Spleen (tissue), 11 donors: ENCODE measurements around the gene SS18. TPM values are rescaled to one million over a fixed set of nuclear protein-coding genes. Genes with fewer than 3 reads are reported as not detected.

Experiments used
- DNase-seq: peaks from one replicate; pipeline ENCODE4 v3.0.0-alpha.2; 2020
- H3K27ac ChIP-seq, 8 donors: fragments of 200-600 bp; sonication (generic) in 7 of 8; 1 replicate in 4 of 8; 2 replicates in 4 of 8; pipeline versions ENCODE4 v1.5.0 to v1.8.0; 2016 to 2021; ENCODE audit warnings: inconsistent platforms in 4 of 8, mild to moderate bottlenecking in 4 of 8, moderate library complexity in 1 of 8
- H3K27me3 ChIP-seq, 7 donors: fragments of 200-600 bp; sonication (generic) in 6 of 7; replicated peaks in 1 of 7; 1 replicate in 4 of 7; 2 replicates in 3 of 7; pipeline versions ENCODE4 v1.5.0 to v1.8.0; 2016 to 2021; ENCODE audit warnings: inconsistent platforms in 3 of 7, mild to moderate bottlenecking in 1 of 7
- H3K36me3 ChIP-seq, 6 donors: fragments of 200-600 bp; sonication (generic) in 5 of 6; 1 replicate in 4 of 6; 2 replicates in 2 of 6; pipeline versions ENCODE4 v1.5.0 to v1.8.0; 2016 to 2021; ENCODE audit warnings: inconsistent platforms in 2 of 6
- H3K4me1 ChIP-seq, 6 donors: fragments of 200-600 bp; sonication (generic) in 5 of 6; 1 replicate in 3 of 6; 2 replicates in 3 of 6; pipeline versions ENCODE4 v1.5.0 to v1.8.0; 2016 to 2021; ENCODE audit warnings: inconsistent platforms in 3 of 6
- H3K4me3 ChIP-seq, 8 donors: fragments of 200-600 bp; sonication (generic) in 7 of 8; 1 replicate in 4 of 8; 2 replicates in 4 of 8; pipeline versions ENCODE4 v1.5.0 to v1.8.0; 2016 to 2021; ENCODE audit warnings: inconsistent platforms in 4 of 8, mild to moderate bottlenecking in 4 of 8, moderate library complexity in 2 of 8
- H3K9me3 ChIP-seq, 8 donors: fragments of 200-600 bp; sonication (generic) in 7 of 8; 1 replicate in 4 of 8; 2 replicates in 4 of 8; pipeline versions ENCODE4 v1.5.0 to v1.8.0; 2016 to 2021; ENCODE audit warnings: inconsistent platforms in 4 of 8
- CTCF ChIP-seq, 11 experiments: fragments of 200-600 bp in 7 of 11; fragments of 450-650 bp in 4 of 11; sonication (generic) in 4 of 11; IDR thresholded peaks in 8 of 11; conservative IDR thresholded peaks in 3 of 11; 1 replicate in 7 of 11; 2 replicates in 4 of 11; pipeline versions ENCODE4 v1.4.0 to v1.8.0; 2016 to 2021; ENCODE audit warnings: antibody characterized with exemption in 11 of 11, inconsistent platforms in 4 of 11, mild to moderate bottlenecking in 1 of 11
- POLR2A ChIP-seq, 3 donors: fragments of 450-650 bp; IDR thresholded peaks; one replicate each; pipeline ENCODE4 v1.5.1; 2017; ENCODE audit warnings: antibody characterized with exemption in 3 of 3, mild to moderate bottlenecking in 1 of 3
- POLR2AphosphoS5 ChIP-seq, 3 donors: sonication (generic); formaldehyde crosslinking; IDR thresholded peaks; one replicate each; pipeline ENCODE4 v1.5.1; 2017; ENCODE audit warnings: antibody characterized with exemption in 3 of 3
- WGBS, 5 donors: extraction: QIAGEN DNeasy Blood & Tissue Kit in 3 of 5; methylation state at CpG; one replicate each; pipeline versions ENCODE4 v1.1.5 to v1.1.7; 2013 to 2018; 5-methylcytosine and 5-hydroxymethylcytosine counted together
- intact Hi-C: fragments of 100-400 bp; cut with DNase I; formaldehyde crosslinking; loops from one replicate; pipeline ENCODE4 v1.15.0; 2023; ENCODE audit warnings: low total_unique reads
- polyA plus RNA-seq, 3 donors: library from polyadenylated mRNA; stranded (reverse); fragments of 200-250 nt; gene quantifications; one replicate each; pipeline ENCODE4 v1.2.1, GENCODE V29; 2013
- total RNA-seq, 7 donors: library from RNA; depleted of rRNA in 3 of 7; stranded (reverse); fragments of >200 nt in 3 of 7; fragmentation: NEBNext Ultra II Directional in 4 of 7; extraction: Animal tissue kit (Norgen Biotek cat#: 25700) in 4 of 7; gene quantifications; one replicate each; pipeline versions ENCODE4 v1.1.0 to v1.2.1, GENCODE V29; 2016 to 2021
- donor health status: healthy with polysubstance abuse.
- donor health status: DM: no; HTN: no; CAD: no; lungs with moderate emphysema.
- donor health status: DM: no; HTN: no; CAD: no.
- donor health status: Bipolar disorder and iron deficiency.
- donor health status: healthy.
- donor health status: DM: no; HTN: no; CAD: no.
- donor health status: DM: yes; HTN: yes; CAD: no.

Gene SS18
- total and polyA plus RNA-seq, 10 donors, result 26.8 to 250 (median 69.8) TPM

- no peak for TF ChIP-seq POLR2A (IDR thresholded peaks at IDR 0.05)
- no peak for TF ChIP-seq CTCF (IDR thresholded peaks at IDR 0.05 in 8 of 11, conservative IDR thresholded peaks at IDR 0.05 in 3 of 11)
- no peak for TF ChIP-seq POLR2AphosphoS5 (IDR thresholded peaks at IDR 0.05)
- no peak for DNase-seq
- H3K36me3 ChIP-seq, result peaks cover 0 to 100% (median 61%) of the 10 kb centered on the region in 6 donors
- no peak overlapping the region for H3K4me3 ChIP-seq
- no peaks in the 10 kb centered on the region for H3K27me3 ChIP-seq
- intact Hi-C loops, result no loop called here
- H3K9me3 ChIP-seq, result no peaks in the 10 kb centered on the region
- no peaks in the 10 kb centered on the region for H3K4me1 ChIP-seq
- H3K27ac ChIP-seq, result no peak overlapping the region
Observed at GRCh38 chr18:26017929-26018328, 72.5 kb downstream of the SS18 start.

- intact Hi-C loops, result no loop called here
- H3K36me3 ChIP-seq, result peaks cover 0 to 93% (median 34%) of the 10 kb centered on the region in 6 donors
- H3K4me1 ChIP-seq, result no peaks in the 10 kb centered on the region
- no peak overlapping the region for H3K4me3 ChIP-seq
- no peaks in the 10 kb centered on the region for H3K27me3 ChIP-seq
- no peak overlapping the region for H3K27ac ChIP-seq
- no peak for DNase-seq
- H3K9me3 ChIP-seq, result no peaks in the 10 kb centered on the region
- TF ChIP-seq CTCF (IDR thresholded peaks at IDR 0.05 in 8 of 11, conservative IDR thresholded peaks at IDR 0.05 in 3 of 11) (no peak), POLR2A (IDR thresholded peaks at IDR 0.05) (no peak), POLR2AphosphoS5 (IDR thresholded peaks at IDR 0.05) (no peak)
Observed at GRCh38 chr18:26014462-26014861, 76.0 kb downstream of the SS18 start.

GRCh38 chr18:26008619-26009018 lies 81.8 kb downstream of the SS18 start:
- TF ChIP-seq POLR2A (IDR thresholded peaks at IDR 0.05) (no peak), POLR2AphosphoS5 (IDR thresholded peaks at IDR 0.05) (no peak), CTCF (IDR thresholded peaks at IDR 0.05 in 8 of 11, conservative IDR thresholded peaks at IDR 0.05 in 3 of 11) (no peak)
- intact Hi-C loops, result no loop called here
- H3K4me3 ChIP-seq, result no peak overlapping the region
- no peak overlapping the region for H3K27ac ChIP-seq
- no peaks in the 10 kb centered on the region for H3K4me1 ChIP-seq
- peaks cover 0 to 35% (median 0%) of the 10 kb centered on the region in 6 donors for H3K36me3 ChIP-seq
- no peak for DNase-seq
- 96 to 100% (median 98%) methylated on average over 1 of the region's 1 CpG for WGBS, 5 donors
- no peaks in the 10 kb centered on the region for H3K9me3 ChIP-seq
- no peaks in the 10 kb centered on the region for H3K27me3 ChIP-seq

- Histone ChIP-seq H3K9me3 (no peaks in the 10 kb centered on the region), H3K27ac (no peak overlapping the region), H3K4me3 (no peak overlapping the region), H3K27me3 (no peaks in the 10 kb centered on the region), H3K4me1 (no peaks in the 10 kb centered on the region), H3K36me3 (peaks cover 0 to 30% (median 0%) of the 10 kb centered on the region in 6 donors)
- WGBS, 5 donors, result 96 to 100% (median 100%) methylated on average over 1 of the region's 1 CpG
- no peak for DNase-seq
- intact Hi-C loops, result no loop called here
- TF ChIP-seq CTCF (IDR thresholded peaks at IDR 0.05 in 8 of 11, conservative IDR thresholded peaks at IDR 0.05 in 3 of 11) (no peak), POLR2A (IDR thresholded peaks at IDR 0.05) (no peak), POLR2AphosphoS5 (IDR thresholded peaks at IDR 0.05) (no peak)
Observed at GRCh38 chr18:26008096-26008495, 82.3 kb downstream of the SS18 start.
